CD4-positive, alpha-beta T cell treated with Interleukin-6 at 100 ng/mL for 8 hours (primary cell): Measurements from ENCODE around the gene SIRPG.
A peak's percentile ranks its signal among the peaks of the same experiment; 100 is the strongest.
"Not testable (repeated sequence)": the region's sequence is repeated elsewhere in the genome, so short reads cannot be mapped to it uniquely, and the experiment has no call there.

ENCODE experiments used
- DNase-seq: peaks from one replicate; pipeline ENCODE4 v3.0.0-alpha.2; 2020; ENCODE audit warnings: mixed read lengths, low spot score

The SIRPG gene

DNA sequence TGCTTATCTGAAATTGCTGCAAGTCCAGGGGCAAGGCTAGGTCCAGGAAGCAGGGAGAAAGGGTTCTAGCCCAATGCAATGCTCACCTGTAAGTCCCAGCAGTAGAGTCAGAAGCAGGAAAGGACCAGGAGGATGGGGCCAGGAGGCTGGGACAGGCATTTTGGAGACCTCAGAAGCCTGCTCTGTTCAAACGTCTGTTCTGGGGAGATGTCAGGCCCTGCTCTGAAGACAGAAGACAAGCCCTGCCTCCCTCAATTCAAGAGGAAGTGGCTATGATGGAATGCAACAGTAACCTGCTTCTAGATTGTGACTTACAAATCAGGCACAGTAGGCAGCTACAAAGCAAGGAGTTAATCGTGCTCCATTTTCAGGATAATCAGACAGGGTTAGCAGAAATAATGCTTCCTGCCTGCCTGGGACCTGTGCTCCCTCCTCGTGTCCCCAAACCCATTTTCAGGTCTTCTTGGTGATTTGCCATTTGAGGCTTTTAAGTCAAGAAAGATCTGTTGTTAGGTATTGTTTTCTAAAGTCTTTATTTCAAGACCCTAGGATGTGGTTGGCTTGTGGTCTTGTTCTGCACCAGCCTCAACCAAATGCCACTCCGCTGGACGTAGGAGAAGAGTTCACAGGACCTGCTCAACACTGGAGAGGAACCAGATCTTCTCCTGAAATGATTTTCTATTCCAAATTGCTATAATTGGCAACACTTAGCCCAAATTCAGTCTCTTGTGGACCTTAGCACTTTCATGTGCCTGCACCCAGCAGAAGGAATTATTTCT is at the start of gene SIRPG:
TSS of gene SIRPG (minus strand) at position 224 of the 779 bp plus-strand sequence. CDS start at position 159, 65 bp downstream.
- peak; percentile 65 for DNase-seq

DNA sequence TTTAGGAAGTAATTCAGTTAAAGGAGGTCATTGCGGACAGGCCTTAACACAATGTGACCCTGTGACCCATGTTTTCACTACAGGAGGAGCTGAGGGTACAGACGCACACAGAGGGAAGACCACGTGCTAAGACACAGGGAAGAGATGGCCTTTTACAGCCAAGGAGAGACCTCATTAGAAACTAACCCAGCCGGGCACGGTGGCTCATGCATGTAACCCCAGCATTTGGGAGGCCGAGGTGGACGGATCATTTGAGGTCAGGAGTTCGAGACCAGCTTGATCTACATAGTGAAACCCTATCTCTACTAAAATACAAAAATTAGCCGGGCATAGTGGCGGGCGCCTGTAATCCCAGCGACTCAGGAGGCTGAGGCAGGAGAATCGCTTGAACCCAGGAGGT is 49.3 kb upstream of the SIRPG start:
- not testable (repeated sequence) for DNase-seq

DNA sequence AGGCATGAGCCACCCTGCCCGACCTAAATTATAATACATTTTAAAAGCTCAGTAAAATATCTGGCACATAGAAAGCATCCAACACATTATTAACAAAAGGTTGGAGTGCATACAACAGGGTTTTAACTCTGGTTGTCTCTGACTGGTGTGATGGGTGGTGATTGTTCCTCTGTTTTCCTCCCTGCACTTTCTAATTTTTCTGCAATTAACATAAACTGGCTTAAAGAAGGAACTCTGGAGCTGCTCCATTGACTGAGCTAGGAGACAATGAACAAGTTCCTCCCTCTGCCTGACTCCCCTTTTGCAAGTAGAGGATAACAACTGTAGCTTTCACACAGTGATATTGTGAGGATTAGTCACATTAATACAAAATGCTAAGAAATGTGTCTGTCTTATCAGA is 48.5 kb upstream of the SIRPG start:
- DNase-seq, result no peak

DNA sequence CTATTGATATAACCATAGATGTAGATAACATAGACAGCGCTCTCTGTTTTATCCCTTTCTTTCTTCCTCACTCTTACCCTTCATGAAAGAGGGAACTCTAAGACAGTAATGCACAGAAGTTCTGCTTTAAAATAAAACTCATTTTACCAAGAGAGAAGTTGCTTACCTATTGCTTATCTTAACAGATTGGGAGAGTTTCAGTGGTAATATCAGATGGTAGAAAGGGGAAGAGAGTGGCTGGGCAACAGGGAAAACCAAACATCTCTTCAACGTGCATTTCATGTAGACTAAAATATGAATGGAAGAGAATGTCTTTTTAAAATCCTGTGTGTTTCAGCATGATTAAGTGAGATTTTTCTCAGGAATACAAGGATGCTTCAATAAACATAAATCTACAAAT is 45.3 kb upstream of the SIRPG start:
- DNase-seq, result no peak

DNA sequence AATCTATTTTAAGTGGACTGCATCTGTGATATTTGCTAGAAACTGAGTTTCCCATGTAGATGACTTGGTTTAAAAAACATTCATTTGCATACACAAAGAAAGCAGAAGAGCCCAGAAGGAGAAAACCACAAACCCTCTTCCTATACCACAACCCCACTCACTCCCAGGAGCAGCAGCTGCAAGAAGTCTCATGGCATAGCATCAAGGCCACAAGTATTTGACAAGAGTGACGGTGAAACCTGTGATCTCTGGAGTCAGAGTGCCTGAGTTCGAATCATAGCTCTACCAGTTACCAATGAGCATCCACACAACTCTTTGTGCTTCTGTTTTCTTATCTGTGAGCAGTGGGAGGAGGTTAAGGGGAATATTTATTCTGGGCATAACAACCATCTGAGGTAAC is 44.7 kb upstream of the SIRPG start:
- DNase-seq, result no peak

DNA sequence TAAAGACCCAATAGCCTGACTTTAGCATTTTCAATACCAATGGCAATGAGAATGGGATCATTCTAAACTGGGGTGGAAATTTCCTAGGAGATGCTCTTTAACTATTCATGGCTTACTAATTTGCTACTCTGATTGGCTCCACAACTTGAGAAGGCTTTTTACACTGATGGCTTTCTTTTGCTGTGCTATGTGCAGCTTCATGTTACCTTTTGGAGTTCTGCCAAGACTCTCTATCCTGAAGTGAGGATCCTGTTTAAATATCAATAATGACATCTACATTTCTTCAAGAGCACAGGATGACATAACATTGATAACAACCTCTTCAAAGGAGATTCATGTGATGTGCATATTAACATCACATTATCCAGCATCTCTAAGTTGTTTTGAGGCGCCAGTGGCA is 43.4 kb upstream of the SIRPG start:
- no peak for DNase-seq

DNA sequence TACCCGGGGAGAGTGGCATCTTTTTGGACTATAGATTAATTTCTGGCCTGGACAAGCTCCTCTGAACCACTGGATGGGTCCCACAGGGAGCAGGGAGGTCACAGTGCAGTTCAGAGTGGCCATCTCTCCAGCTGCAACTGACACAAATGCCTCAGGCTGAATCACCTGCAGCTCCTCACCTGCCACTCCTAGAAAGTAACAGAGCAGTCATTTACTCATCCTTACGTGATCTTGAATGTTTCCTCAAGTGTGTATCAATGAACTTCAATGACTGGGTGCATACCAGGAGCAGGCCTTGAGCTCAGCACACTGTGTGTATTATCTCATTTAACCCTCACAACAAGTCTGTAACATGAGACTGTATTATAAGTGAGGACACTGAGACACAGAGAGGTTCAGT is 40.0 kb upstream of the SIRPG start:
- DNase-seq, result no peak

DNA sequence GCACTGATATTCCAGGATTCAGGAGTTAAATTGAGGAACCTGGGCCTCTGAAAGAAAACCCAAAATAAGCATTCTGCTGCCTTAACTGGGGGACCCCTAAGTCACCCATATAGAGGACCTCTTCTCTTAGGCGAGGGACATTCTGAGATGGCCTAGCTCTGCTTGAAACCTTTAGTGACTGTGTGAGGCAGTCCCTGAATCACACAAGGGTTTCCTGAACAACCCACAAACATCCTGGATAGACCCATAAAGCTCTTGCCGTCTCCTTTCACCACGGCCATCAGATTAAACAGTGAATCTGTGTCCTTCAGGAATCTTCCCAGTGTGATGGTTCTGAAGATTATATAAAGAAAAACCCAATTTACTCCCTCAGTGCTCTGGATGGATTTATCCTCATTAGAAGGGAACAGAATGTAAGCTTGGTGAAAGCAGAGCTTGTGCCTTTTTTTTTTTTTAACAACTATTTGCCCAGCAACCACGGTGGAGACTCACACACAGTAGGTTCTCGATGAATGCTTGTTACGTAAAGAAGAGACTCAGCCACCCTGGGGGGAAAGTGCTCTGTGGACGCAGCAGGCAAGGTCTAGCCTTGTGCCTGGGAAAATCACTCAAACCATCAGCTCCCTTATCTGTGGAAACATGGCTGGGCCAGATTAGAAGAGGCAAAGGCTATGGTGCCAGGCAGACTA is 39.1 kb upstream of the SIRPG start:
- peak; percentile 22 for DNase-seq

DNA sequence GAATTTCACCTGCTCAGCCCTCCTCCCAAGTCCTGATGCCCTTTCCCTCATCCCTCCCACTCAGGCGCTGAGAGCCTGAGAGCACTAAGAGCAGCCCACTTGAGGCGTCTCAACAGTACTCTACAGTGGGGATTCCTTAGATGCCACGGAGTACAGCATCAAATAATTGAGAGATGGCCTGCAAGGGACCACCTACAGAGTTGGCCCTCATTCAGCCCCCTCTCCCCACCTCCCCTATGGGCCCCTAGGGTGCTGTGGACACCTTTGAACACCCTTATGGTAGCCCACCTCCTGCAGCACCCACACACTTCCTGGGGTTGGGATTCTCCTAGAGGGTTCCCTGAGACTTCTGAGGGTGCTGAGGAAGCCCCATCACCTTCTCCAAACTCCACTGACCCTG is 37.1 kb upstream of the SIRPG start:
- DNase-seq, result no peak

DNA sequence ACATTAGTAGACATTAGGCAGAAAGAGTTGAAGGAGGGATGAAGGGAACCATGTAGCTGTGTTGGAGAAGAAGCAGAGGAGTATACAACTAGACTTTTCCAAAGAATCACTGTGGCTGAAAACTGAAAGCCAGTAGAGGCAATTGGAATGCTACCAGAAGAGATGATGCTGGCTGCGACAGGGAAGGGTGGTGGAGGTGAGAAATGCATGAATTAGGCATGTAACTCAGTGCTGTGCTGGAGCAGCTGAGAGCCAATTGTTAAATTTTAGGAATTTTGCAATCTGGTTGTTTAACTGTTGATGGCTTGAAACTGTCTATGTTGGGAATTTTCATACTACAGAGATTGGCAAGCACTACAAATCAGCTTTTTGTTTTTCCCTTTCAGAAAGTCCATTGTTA is 35.8 kb upstream of the SIRPG start:
- no peak for DNase-seq

DNA sequence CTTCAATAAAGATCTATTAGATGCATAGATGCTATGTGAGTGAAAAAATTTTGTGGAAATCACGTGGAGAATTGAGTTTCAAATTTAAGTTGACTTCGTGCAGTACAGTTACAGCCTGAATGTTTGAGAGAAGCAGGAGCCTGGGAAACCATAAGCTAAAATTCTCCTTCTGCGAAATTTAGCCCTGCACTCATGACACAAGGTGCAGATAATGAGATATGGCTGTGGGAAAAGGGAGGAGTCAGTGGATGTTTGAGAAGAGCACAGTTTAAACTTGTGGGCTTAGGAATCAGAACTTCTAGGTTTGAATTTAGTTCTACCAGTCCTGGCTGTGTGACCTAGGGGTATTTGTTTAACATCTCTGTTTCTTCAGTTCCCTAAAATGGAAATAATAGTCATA is 32.1 kb upstream of the SIRPG start:
- no peak for DNase-seq

DNA sequence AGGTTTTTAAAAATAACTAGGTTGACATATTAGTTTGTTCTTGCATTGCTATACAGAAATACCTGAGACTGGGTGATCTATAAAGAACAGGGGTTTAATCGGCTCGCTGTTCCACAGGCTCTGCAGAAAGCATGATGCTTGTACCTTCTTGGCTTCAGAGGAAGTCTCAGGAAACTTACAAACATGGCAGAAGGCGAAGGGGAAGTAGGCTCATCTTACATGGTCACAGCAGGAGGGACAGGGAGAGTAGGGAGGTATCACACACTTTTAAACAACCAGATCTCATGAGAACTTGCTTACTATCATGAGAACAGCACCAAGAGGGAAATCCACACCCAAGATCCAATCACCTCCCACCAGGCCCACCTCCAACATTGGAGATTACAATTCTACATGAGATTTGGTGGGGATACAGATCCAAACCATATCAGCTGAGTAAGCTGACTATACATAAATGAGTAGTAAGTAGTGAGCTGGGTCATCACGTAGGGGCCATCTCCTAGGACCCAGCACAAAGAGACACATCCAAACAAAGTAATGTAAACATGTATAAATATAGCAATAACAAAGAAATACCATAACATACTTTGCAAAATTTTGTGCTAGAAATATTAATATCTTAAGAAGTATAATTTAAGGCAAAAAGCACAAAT is 31.4 kb upstream of the SIRPG start:
- DNase-seq, result no peak

DNA sequence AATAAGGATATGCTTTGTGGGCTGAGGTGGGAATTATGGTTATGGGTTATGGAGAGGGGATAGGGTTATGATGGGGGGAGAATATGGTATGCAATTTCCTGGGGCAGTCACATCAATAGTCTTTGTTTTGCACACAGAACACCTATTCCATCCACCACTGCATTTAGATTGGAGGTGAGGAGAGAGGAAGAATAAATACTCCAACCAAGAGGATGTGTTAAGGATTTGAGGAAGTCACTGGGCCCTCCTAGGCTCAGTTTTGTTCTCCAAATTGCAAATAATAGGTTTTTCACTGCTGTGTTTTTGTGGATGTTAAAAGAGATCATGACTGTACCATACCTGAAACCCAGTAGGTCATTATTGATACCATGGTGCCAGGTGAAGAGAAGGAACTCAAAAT is 29.5 kb upstream of the SIRPG start:
- DNase-seq, result no peak

DNA sequence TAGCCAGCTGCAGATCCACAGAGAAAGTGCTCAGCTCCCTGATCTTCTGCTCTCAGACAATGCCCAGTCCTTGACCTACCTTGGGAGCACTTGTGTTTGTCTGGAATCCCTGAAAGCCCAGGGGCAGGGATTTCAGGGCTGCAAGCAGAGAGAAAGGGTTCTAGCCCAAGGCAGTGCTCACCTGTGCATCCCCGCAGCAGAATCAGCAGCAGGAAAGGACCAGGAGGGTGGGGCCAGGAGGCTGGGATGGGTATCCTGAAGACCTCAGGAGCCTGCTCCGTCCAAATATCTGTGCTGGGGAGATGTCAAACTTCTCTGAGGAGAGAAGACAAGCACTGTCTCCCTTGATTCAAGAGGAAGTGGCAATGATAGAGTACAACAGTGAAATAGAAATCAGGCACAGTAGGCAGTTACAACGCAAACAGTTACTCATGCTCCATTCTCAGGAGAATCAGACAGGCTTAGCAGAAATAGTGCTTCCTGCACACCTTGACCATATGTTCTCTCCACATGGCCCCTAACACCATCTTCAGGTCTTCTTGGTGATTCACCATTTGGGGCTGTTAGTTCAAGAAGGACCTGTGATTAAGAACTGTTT is 28.7 kb upstream of the SIRPG start:
- DNase-seq, result peak; percentile 32

DNA sequence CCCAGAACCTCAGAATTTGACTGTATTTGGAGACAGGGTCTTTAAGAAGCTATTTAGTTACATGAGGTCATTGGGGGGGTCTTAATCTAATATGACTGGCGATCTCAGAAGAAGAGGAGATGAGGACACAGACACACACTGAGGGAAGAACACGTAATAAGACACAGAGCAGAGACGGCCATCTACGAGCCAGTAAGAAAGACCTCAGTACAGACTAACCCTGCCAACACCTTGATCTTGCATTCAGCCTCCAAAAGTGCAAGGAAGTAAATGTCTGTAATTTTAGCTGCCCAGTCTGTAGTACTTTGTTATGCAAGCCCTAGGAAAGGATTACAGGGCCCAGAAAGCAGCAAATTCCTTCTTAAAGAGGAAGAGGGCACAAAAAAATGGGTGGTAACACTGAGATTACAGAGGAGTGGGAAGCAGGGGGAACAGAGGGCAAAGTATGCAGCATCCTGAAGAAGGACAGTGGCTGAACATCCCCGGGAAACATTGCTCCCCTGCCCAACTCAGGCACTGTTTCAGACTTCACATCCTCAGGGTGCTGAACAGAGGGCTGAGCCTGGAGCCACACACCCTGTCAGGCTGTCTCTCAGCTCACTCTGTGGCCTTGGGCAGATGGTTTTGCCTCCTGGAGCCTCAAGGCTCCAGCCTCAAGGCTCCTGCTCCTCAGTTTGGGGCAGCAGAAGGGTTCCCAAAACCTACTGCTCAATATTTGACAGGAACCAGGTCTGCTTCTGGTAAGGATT is 27.9 kb upstream of the SIRPG start:
- DNase-seq, result no peak

DNA sequence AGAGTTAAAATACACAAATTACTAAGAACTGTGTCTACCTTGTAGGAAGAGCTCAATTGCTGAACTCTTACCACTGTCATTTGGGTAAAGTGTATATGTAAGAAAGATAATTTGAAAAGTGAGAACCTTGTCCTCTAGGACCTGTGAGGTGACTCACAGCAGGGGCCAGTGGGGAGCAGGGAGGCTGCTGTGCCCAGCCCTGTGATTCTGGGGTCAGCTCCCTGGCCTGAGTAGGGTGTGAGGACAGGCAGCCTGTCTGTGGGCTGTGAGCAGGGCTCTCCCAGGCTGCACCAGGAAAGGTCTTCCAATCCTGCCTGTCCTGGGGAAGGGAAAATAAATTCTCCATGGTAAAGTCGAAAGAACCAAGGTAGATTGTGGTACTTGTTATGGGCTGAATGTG is 27.3 kb upstream of the SIRPG start:
- DNase-seq, result no peak

DNA sequence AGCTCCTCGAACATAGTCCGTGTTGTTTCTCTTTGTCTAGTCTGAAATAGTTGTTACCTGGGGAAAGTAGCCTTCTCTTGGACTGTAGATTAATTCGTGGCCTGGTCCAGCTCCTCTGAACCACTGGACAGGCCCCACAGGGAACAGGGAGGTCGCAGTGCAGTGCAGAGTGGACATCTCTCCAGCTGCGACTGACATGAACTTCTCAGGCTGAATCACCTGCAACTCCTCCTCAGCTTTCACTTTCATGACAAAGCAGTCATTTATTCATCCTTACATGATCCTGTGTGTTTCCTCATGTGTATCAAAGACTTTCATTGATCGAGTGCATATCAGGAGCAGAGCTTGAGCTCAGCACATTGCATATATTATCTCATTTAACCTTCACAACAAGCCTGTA is 19.1 kb upstream of the SIRPG start:
- no peak for DNase-seq

DNA sequence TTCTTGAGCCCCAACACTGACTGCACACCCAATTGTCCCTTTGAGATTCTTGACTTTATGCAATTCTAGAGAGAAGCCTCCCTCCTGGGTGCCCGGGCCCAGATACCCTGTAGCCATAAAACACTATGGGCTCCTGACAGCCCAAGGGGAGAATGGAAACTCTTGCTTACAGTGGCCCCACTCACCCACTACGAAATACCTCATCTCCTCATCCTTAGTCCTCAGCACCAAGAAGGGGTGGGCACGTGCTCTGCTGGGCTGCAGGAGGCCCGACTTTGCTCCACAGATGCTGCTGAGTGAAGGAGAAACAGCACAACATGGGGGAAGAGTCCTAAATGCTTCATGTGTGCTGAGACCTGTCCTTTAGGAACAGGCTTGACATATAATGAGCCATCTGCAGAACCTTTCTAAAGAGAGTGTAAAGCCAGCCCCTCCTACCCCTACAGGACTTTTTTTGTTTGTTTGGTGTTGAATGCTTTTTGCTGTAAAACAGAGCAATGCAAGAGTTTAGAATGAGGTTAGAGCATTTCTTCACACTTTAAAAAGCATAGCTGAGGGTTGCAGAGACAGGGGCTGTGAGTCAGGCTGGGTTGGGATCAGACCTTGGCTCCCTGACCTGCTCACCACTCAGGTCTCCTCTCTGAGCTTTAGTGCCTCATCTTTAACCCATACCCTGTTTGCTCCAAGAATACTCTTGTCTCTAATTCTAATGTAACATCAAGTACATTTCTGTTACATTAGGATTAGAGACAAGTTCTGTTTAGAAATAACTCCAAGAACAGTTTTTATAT is 17.6 kb upstream of the SIRPG start:
- no peak for DNase-seq

DNA sequence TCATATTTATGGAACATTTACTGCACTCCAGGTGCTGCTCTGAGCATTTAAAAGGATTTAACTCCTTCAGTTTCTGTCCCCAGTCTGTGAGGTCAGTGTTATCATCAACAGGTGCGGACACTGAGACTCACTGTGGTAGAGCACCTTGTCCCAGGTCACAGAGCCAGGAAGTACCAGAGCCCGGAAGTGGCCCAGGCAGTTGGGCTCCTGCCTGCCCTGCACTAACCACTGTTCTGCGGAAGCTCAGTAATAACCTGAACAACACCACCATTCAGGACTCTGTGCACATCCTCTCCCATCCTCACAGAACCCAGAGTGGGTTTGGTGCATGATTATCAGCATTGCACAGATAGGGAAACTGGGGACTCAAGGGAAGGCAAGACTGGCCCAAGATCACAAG is 16.8 kb upstream of the SIRPG start:
- peak; percentile 69 for DNase-seq

DNA sequence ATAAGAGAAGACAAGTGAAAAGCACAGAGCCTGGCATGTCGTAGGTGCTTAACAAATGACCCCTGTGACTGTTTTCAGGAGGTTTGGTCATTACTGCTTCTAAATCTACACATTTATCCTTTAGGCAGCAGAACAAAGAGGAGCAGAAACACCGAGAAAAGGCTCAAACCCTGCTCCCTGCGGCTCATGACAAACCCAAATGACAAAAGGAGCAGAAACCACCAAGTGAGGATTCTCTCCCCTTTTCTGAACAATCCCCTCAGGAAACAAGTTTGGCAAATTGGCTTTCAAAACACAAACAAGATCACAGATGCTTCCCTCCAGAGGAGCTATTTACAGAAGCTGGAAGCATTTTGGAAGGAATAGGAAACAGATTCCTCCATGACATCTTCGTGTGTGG is 15.8 kb upstream of the SIRPG start:
- no peak for DNase-seq

DNA sequence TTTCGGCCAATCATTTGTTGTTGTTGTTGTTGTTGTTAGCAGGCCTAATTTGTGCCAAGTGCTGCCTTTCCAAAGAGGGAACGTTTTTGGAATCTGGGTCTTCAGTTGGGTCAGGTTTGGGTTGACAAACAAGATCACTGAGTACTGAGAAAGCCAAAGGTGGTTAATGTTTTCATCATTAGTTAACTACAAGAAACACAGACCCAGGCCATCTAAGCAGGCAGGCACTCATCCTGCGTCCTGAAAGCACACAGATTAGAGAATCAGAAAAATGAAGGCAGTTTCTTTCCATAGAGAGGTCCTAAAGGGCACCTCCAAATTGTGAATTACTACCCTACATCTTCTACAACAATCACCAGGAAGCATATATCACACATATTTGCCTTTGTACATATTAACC is 15.1 kb upstream of the SIRPG start:
- DNase-seq, result no peak
